ENCODE results near the gene EGFLAM.

DNA sequence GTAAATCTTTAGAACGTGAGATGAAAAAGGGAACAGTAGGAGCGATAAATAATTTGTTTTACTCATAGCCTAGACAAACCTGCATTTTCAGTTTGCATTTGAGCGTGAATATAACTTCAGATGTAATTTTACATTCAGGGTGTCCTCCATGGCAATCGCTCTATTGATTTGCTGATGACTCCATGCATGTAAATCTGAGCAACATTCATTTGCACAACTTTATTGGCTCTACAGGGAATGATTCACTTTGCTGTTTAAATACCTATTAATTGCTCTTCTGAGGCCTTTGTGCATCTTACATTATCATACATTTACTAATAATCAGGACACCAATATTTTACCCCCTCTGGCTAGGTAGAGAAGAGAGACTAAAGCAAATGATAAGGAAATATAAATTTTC lies 122.2 kb downstream of the EGFLAM start:
- TF ChIP-seq, protein P1, sequence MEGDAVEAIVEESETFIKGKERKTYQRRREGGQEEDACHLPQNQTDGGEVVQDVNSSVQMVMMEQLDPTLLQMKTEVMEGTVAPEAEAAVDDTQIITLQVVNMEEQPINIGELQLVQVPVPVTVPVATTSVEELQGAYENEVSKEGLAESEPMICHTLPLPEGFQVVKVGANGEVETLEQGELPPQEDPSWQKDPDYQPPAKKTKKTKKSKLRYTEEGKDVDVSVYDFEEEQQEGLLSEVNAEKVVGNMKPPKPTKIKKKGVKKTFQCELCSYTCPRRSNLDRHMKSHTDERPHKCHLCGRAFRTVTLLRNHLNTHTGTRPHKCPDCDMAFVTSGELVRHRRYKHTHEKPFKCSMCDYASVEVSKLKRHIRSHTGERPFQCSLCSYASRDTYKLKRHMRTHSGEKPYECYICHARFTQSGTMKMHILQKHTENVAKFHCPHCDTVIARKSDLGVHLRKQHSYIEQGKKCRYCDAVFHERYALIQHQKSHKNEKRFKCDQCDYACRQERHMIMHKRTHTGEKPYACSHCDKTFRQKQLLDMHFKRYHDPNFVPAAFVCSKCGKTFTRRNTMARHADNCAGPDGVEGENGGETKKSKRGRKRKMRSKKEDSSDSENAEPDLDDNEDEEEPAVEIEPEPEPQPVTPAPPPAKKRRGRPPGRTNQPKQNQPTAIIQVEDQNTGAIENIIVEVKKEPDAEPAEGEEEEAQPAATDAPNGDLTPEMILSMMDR (conservative IDR thresholded peaks at IDR 0.05 in 1 of 2, IDR thresholded peaks at IDR 0.05 in 1 of 2; ENCODE audit: low read depth in 1 of 2, low read length in 2 of 2): no peak
- TF ChIP-seq EZH2 (IDR thresholded peaks at IDR 0.05; ENCODE audit: low read length, missing control alignments): no peak

All from fibroblast of lung (primary cell).